ENCODE measurements around the gene DNAJC13.

DNA sequence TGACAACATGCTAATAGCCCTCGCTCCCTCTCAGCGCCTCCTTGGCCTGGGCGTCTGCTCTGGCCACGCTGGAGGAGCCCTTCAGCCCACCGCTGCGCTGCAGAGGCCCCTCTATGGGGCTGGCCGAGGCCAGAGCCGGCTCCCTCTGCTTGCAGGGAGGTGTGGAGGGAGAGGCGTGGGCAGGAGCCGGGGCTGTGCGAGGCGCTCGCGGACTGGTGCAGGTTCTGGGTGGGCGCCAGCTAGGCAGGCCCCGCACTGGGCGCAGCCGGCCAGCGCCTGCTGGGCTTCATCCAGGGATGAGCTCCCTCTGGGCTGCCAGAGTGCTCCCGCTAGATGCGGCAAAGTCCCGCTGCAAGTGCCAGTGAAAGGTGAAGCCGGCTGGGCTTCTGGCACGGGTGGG, 21.0 kb upstream of the DNAJC13 start:
- TF ChIP-seq POLR2AphosphoS5 (IDR thresholded peaks at IDR 0.05; ENCODE audit: low read depth) (no peak), CTCF (IDR thresholded peaks at IDR 0.05; ENCODE audit: insufficient read depth, low read length) (no peak)

All from HL-60 (cell line).